ENCODE data around the gene STXBP6.

Gene STXBP6

GRCh38 chr14:24892497-24893051, 157.4 kb downstream of the STXBP6 start:
- DNase-seq (ENCODE audit: extremely low read depth in 1 of 2, low read depth in 1 of 2), result no peak

DNA sequence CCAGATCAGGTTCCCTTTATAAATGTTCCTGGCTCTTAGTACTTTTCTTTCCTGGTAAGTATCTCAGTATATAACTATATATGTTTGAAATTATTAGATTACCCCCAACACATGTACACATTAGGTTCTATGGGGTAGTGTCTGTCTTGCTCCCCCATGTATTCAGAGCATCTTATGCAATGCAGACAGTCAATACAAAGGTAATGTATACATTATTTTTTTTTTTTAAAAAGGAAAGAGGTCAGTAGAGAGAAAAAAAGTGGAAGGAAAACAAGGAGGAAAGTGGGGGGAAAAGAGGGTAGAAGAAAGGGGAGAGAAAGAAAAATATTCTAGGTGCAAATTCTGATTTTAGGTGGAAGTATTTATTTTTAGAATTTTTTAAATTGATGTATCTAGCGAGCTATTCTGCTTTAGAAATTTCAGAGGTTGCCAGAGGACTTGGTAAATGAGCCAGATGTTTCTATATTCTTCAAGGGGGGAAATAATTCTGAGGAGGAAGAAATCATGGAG, 157.9 kb downstream of the STXBP6 start:
- DNase-seq (ENCODE audit: extremely low read depth in 1 of 2, low read depth in 1 of 2), result no peak

GRCh38 chr14:24890716-24891115, 159.2 kb downstream of the STXBP6 start:
- no peak for DNase-seq (ENCODE audit: extremely low read depth in 1 of 2, low read depth in 1 of 2)

DNA sequence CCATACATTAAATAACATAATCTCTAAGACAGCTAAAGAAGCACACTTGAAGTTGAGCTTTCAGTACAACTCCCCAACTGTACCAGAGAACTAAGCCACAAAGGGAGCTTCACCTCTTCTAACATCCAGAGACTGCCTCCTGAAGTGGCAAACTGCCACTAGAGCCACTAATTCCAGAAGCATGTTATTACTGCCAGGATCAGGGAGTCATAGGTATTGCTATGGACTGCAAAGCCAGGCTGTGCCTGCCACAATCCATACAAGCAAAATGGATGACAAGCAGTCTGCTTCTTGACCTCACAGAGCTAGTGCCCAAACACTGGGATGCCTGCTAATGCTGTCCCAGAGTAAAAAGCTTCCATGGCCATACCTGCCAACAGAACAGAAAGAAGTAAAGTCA, 160.1 kb downstream of the STXBP6 start:
- DNase-seq (ENCODE audit: extremely low read depth in 1 of 2, low read depth in 1 of 2), result no peak

DNA sequence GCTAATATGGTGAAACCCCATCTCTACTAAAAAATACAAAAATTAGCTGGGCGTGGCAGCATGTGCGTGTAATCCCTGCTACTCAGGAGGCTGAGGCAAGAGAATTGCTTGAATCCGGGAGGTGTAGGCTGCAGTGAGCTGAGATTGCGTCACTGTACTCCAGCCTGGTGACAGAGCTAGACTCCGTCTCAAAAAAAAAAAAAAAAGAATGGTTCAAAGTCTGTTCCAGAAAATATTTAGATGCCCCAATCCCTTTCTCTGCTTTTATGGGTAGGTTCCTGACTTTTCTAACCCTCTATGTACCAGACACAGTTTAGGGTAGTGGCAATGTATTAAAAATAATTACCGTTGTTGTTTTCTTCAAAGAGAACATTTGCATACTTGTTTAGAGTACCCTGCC, 161.4 kb downstream of the STXBP6 start:
- no peak for DNase-seq (ENCODE audit: extremely low read depth in 1 of 2, low read depth in 1 of 2)

DNA sequence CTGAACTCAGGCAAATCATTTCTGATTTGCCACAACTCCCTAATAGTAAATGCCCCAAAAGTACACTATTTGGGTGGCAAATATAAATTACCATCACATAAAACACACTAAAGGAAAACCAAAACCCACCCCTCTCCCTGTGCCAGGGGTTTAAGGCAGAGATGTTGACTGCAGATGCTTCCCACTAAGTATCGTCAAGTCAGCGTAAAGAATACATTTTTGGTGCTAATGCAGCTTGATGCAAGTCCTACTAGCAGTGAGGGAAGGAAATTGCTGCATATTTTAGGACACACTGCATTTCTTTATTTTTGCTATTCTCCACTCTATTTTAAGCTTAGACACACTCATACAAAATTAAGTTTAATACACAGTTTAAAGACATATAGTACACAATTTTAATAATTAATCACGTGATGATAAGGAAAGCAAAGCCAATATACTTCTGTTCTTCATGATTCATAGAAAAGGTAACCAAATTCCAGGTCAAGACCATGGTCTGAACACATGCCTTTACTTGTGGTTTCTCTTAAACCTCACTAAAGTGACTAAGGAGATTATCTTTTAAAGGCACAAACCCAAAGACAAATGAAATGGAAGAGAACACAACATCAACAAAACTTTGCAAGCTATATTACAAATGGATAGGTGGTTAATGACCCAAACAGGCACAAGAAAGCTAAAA, 162.2 kb downstream of the STXBP6 start:
- DNase-seq (ENCODE audit: extremely low read depth in 1 of 2, low read depth in 1 of 2), result no peak

DNA sequence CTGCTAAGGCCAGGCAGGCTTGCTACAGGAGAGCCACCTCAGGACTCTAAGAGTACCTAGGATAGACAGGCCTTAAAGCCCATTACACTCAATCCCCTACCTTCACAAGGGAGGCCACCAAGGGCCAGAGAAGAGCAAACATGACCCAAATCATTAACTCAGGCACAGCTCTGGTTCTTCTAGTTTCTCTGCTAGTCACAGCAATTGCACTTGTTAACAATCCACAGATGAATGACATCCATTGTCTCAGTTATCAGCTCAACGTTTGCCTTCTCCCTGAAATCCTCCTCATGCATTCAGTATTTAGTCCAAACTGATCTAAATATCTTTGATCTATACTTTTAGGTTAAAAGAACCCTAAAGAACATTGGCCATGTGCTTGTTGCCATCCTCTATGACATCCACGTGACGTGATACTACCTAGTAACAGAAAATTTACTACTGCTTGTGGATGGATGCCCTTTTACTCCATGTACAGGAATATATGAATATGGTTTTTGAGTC, 164.5 kb downstream of the STXBP6 start:
- no peak for DNase-seq (ENCODE audit: extremely low read depth in 1 of 2, low read depth in 1 of 2)

DNA sequence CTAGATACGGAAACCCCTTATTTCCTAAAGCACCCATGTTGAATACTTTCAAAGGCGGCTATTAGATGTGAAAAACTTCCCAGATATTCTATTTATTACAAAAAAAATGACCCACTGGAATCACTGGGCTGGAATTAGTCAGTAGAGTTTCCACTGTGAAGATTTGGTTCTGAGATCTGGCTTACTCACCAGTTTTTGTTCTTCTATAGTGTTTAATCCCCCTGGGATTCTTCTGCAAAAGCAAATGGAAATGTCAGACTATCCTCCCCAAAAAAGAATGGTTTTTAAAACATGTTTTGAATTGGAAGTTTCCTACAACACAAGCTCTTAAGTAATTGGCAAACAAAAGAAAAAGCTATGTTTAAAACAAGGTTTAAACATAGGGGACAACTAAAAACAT, 166.4 kb downstream of the STXBP6 start:
- no peak for DNase-seq (ENCODE audit: extremely low read depth in 1 of 2, low read depth in 1 of 2)

DNA sequence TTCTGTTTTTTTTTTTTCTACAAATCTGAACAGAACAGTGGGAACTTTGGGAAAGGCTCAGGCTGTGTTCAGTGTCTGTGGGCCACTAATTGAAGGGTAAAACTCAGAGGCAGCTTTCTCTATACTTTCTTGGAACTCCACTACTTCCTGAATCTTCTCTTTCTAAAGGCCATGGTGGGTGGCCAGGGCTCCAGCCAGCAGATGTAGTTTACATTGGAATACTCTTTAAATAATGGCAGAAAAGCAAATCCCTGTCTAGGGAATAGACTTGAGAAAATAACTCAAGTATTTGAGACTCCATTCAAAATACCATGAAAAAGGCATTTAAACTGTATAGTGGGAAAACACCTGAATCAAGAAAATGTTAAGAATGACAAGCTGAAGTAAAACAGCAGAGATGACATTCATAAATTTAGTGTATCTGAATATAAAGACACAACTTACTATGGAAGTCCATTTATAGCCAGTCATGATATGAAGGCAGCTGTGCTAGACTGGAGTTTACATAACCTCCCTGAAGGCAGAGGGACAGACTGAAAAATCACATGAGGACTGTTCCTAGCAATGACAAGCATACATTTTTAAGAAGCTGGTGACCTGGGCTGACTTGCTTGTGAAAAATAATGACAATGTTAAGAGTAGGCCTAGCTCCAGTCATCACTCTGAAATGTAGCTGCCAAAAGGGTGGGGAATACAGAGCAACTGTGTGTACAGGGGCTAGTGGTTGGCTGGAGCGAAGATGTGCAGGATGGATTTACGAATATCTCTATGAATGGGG, 168.6 kb downstream of the STXBP6 start:
- DNase-seq (ENCODE audit: extremely low read depth in 1 of 2, low read depth in 1 of 2), result no peak

DNA sequence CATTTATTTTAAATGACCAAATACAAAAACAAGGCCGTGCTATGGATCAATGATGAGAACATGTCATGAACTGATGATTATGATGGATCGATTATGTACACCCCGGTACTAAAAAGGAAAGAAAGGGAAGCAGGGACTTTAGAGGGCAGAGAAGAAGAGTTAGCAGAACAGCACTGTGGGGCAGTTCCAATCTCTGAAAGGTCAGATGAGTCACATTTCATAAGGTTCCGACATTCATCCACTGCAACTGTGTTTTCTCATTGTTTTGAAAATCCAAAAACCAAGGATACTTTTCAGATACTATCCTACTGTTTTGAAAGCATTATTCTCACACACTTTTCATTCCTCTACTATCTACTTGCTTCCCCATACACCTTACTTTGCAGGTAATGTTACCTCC, 169.3 kb downstream of the STXBP6 start:
- no peak for DNase-seq (ENCODE audit: extremely low read depth in 1 of 2, low read depth in 1 of 2)

DNA sequence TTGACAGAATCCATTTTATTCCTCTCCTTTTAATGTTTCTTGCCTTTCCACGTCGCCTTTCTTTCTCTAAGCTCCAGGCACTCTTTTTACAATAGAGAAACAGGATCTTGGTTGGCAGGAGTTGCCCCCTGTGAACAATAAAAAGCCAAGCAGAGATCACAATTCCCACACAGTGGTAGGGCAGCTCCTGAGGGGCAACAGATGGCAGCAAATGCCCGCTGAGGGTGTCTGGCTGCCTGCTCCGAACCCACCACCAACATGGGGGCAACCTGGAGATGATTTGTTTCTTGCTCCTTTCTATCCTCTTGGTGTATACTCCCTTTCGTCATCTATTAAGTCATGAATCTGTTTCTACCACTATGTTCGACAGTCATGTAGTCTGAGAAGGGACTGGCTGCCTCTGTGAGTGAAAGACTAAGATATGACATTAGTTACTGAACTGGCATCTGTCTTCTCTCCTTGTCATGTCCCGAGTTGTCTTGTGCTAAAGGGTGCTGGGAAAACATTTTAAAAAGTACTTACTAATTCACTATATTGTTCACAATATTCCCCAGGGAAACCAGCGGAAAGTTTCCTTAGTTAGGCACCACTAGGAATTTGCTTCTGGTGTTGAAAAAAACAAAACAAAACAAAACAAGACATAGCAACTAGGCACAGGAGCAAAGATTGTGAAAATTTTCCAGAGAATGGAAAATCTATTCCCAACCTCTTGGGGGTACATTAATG, 170.1 kb downstream of the STXBP6 start:
- no peak for DNase-seq (ENCODE audit: extremely low read depth in 1 of 2, low read depth in 1 of 2)

DNA sequence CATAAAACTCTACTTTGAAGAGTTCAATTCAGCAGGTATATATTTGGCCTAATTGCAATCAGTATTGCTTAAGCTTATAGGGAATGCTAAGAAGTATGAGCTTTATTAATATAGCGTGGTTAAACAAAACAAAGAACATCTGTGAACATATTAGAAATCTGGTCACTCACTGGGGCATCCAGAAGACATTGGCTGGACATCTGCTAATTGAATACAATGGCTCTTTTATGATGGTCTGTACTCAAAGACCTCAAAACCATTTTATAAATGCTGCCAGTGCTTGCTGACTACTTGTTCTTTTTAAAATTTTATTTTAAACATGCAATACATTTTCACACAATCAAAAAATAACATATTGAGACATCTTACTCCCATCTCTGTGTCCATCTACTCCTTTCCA, 173.0 kb downstream of the STXBP6 start:
- no peak for DNase-seq (ENCODE audit: extremely low read depth in 1 of 2, low read depth in 1 of 2)

- DNase-seq (ENCODE audit: extremely low read depth in 1 of 2, low read depth in 1 of 2), result no peak
These were observed 173.7 kb downstream of the STXBP6 start for GRCh38 chr14:24875991-24876878.

DNA sequence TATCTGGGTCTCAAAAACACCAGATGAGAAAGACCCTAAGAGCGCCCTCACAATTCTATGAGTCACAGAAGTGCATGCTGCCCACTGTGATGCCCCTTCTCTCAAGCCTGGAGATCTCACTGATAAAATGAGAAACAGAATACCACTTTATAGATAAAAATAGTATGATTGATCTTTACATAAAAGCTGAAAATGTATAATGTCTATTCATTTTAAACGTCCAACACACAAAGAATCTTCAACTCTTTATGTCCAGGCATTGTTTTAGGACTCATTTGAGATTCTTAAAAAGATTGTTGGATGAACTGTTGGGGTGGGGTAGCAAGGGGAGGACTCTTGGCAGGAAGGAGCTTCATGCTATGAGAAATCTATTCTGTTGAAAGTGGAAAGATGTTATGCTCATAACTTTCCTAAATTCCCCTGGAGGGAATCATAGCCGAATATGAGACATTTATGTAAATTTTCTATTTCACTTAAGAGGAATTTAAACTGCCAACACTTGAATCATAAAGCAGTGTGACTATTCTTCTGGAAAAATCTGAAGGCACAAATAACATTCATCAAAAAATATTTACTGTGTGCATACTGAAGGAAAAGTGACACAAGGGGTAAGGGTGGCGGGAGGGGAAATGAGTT, 174.6 kb downstream of the STXBP6 start:
- no peak for DNase-seq (ENCODE audit: extremely low read depth in 1 of 2, low read depth in 1 of 2)

- no peak for DNase-seq (ENCODE audit: extremely low read depth in 1 of 2, low read depth in 1 of 2)
These were observed 175.3 kb downstream of the STXBP6 start for GRCh38 chr14:24874514-24875202.

- DNase-seq (ENCODE audit: extremely low read depth in 1 of 2, low read depth in 1 of 2), result no peak
These were observed 176.4 kb downstream of the STXBP6 start for GRCh38 chr14:24873551-24873950.

DNA sequence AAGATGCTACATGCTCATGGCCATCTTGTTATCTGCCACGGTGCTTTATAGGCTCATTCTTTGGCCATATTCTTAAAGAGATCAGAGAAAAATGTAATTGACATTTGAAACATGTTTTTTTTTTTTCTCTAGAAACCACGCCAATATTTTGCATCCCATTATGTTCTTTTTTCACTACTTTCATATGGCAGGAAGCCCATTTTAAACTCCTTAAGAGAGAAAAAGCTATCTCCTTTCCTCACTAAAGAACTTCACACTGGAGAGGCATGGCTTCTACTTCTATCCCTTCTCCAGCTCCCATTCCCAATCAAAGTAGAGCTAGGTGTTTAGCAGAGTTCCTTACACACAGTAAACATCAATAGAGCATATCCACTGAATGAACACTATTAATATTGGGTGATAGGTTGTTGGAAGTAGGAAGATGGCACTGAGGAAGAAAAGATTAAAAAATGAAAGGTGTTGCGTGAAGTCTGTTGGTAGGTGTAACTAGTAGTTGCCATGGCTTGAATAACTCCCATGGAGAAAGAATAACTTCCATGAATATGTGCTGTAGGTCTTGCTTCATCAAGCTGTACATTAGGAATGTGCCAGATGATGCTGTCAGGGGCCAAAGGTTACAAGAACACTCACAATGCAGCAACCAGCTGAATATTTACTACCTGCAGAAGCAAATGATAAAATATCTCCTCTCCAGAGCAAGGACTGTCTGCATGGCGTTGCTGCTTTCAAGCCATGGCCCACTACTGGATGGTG, 178.8 kb downstream of the STXBP6 start:
- DNase-seq (ENCODE audit: extremely low read depth in 1 of 2, low read depth in 1 of 2), result no peak

- no peak for DNase-seq (ENCODE audit: extremely low read depth in 1 of 2, low read depth in 1 of 2)
These were observed 181.6 kb downstream of the STXBP6 start for GRCh38 chr14:24868389-24868788.
